Common myeloid progenitor, CD34-positive (primary cell): ENCODE measurements around the gene VRK1.

ENCODE experiments used
- CTCF ChIA-PET: fragments of 350-600 bp; sonication (Branson Sonifier 250); formaldehyde crosslinking; loops from one replicate; lab custom pipeline; 2021; ENCODE audit warnings: antibody characterized with exemption; lab: Charles Lee
- POLR2A ChIA-PET: fragments of 350-600 bp; sonication (Branson Sonifier 250); formaldehyde crosslinking; loops from one replicate; lab custom pipeline; 2021; ENCODE audit warnings: antibody characterized with exemption; lab: Charles Lee
- DNase-seq, 3 donors: peaks; one replicate each; pipeline versions ENCODE4 v3.0.0 to v3.0.0-alpha.2; 2013
- H3K27ac ChIP-seq, 2 experiments: 1 replicate in 1 of 2; 2 replicates in 1 of 2; pipeline ENCODE4 v1.7.0; 2013; ENCODE audit warnings: inconsistent platforms in 2 of 2, low read length in 2 of 2, mild to moderate bottlenecking in 2 of 2, low read depth in 1 of 2, moderate library complexity in 1 of 2; ENCODE audit not compliant: severe bottlenecking in 2 of 2, insufficient read depth in 1 of 2, poor library complexity in 1 of 2
- H3K27me3 ChIP-seq, 5 experiments: replicated peaks in 2 of 5; 1 replicate in 3 of 5; 2 replicates in 2 of 5; pipeline versions ENCODE4 v1.6.1 to v1.7.0; 2013; ENCODE audit warnings: low read length in 4 of 5, mild to moderate bottlenecking in 2 of 5, moderate library complexity in 2 of 5, inconsistent platforms in 1 of 5; ENCODE audit not compliant: insufficient read depth in 5 of 5, control insufficient read depth in 4 of 5
- H3K36me3 ChIP-seq, 4 experiments: 1 replicate in 2 of 4; 2 replicates in 2 of 4; pipeline versions ENCODE4 v1.6.1 to v1.7.0; 2013; ENCODE audit warnings: low read length in 3 of 4, control low read depth in 1 of 4, mild to moderate bottlenecking in 1 of 4; ENCODE audit not compliant: control insufficient read depth in 4 of 4, insufficient read depth in 4 of 4
- H3K4me1 ChIP-seq, 4 experiments: 1 replicate in 3 of 4; 2 replicates in 1 of 4; pipeline versions ENCODE4 v1.6.1 to v1.7.1; 2013; ENCODE audit warnings: low read length in 3 of 4, mild to moderate bottlenecking in 3 of 4, control low read depth in 1 of 4, inconsistent platforms in 1 of 4, moderate library complexity in 1 of 4; ENCODE audit not compliant: control insufficient read depth in 4 of 4, insufficient read depth in 4 of 4; ENCODE audit errors: control extremely low read depth in 1 of 4
- H3K4me3 ChIP-seq, 7 experiments: 1 replicate in 4 of 7; 2 replicates in 3 of 7; pipeline versions ENCODE4 v1.5.1 to v1.7.0; 2013; ENCODE audit warnings: mild to moderate bottlenecking in 7 of 7, low read length in 6 of 7, moderate library complexity in 6 of 7, inconsistent platforms in 2 of 7, low read depth in 2 of 7, control low read depth in 1 of 7; ENCODE audit not compliant: insufficient read depth in 4 of 7, control insufficient read depth in 1 of 7; ENCODE audit errors: extremely low read depth in 1 of 7
- H3K9me3 ChIP-seq, 5 experiments: 1 replicate in 4 of 5; 2 replicates in 1 of 5; pipeline versions ENCODE4 v1.6.1 to v1.7.1; 2013; ENCODE audit warnings: low read length in 4 of 5, mild to moderate bottlenecking in 2 of 5, inconsistent platforms in 1 of 5, low read depth in 1 of 5, moderate library complexity in 1 of 5; ENCODE audit not compliant: control insufficient read depth in 4 of 5, insufficient read depth in 2 of 5; ENCODE audit errors: control extremely low read depth in 1 of 5
- WGBS: methylation state at CpG from one replicate; pipeline ENCODE4 v1.1.5; 2013; ENCODE audit not compliant: insufficient coverage; 5-methylcytosine and 5-hydroxymethylcytosine counted together

The VRK1 gene

DNA sequence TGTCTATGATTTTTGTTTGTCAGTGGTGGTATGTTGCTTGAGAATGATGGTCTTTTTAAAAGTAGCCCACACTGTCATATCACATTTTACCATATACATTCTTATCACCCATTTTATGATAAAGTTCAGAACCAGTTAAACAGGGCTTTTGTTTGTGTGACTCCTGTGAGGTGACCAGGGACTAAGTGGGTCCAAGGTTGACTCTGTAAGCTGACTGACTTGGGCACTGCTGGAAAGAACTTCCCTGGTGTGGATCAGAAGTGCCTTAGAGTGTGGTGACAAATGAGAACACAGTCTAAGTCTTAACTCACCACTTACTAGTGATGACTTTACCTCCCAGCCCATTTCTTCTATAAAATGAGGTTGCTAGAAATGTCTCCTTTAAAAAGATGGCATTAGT lies 52.6 kb downstream of the VRK1 start:
- no peaks in the 10 kb centered on the region for H3K27me3 ChIP-seq
- no peak overlapping the region for H3K27ac ChIP-seq
- H3K36me3 ChIP-seq = peaks cover 4 to 38% (median 10%) of the 10 kb centered on the region in 4 experiments
- POLR2A ChIA-PET = no interaction called here
- CTCF ChIA-PET = interaction anchor here (1.5 kb wide), 1 partner anchor 266 kb away, joined by 5 read pairs; no protein-coding TSS in a partner anchor
- H3K4me3 ChIP-seq = no peak overlapping the region
- H3K9me3 ChIP-seq = no peaks in the 10 kb centered on the region
- H3K4me1 ChIP-seq = peaks cover 0 to 2% (median 0%) of the 10 kb centered on the region in 4 experiments
- DNase-seq = no peak

DNA sequence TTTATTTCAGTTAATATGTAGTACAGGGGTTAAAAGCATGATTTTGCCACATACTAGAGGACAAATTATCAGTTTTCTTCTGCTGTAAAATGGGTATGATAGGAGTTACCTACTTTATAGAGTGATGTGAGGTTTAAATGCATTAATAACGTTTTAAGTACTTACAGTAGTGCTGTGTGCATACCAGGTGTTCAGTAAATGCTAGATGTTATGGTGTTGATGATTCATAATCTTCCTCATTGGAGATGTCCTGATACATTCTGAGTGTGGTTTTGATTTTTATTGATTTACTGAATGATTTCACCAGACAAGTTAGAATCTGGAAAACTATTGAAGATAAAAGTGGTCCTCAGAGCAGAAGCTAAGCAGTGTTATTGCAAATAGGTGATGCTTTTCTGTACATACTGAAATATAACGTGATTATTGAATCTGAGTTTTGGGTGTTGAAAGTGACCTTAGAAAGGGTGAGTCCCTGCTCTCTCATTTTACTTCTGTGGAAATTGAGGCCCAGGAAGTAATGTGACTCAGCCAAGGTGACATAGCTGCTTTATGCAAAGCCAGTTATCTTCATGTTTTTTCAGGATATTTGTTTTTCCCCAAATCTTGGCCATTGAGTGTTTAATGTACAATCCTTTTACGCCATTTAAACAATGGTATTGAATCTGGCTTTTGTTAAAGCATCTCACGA lies 54.7 kb downstream of the VRK1 start:
- CTCF ChIA-PET = interaction anchor here (0.9 to 2.5 kb wide), 10 partner anchors 11 to 286 kb away, joined by 3 to 15 read pairs (median 6); no protein-coding TSS in a partner anchor
- POLR2A ChIA-PET = no interaction called here
- Histone ChIP-seq H3K27ac (no peak overlapping the region), H3K9me3 (no peaks in the 10 kb centered on the region), H3K4me1 (no peaks in the 10 kb centered on the region), H3K27me3 (no peaks in the 10 kb centered on the region), H3K36me3 (peaks cover 8 to 36% (median 16%) of the 10 kb centered on the region in 4 experiments), H3K4me3 (no peak overlapping the region)
- no peak for DNase-seq
- 100% methylated on average over 3 of the region's 4 CpGs for WGBS

DNA sequence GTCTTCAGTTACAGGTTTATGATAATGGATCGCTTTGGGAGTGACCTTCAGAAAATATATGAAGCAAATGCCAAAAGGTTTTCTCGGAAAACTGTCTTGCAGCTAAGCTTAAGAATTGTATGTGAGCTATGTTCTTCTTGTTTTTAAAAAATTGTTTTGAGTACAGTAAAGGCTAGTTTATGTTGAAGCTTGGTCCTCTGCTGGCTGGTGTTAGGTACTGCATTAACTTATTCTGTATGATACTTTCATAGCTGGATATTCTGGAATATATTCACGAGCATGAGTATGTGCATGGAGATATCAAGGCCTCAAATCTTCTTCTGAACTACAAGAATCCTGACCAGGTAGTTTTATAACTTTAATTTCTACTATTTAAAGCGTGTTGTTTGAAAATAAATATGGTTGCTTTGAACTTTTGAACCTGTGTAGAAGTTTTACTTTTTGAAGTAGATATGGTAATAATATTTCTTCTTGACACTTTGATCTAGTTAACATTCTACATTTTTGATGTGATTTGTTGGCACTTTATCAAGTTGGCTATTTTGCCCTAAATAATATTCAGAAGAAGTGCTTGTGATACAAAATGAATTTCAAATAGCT lies 55.7 kb downstream of the VRK1 start:
- POLR2A ChIA-PET = interaction anchor here (0.6 kb wide), 1 partner anchor 328 kb away, joined by 3 read pairs; no protein-coding TSS in a partner anchor
- CTCF ChIA-PET = interaction anchor here (0.7 to 2.5 kb wide), 15 partner anchors 9 to 287 kb away, joined by 3 to 15 read pairs (median 6); no protein-coding TSS in a partner anchor
- Histone ChIP-seq H3K36me3 (peaks cover 12 to 35% (median 16%) of the 10 kb centered on the region in 4 experiments), H3K9me3 (no peaks in the 10 kb centered on the region), H3K27me3 (no peaks in the 10 kb centered on the region), H3K27ac (no peak overlapping the region), H3K4me1 (no peaks in the 10 kb centered on the region), H3K4me3 (no peak overlapping the region)
- 94% methylated on average over 2 of the region's 4 CpGs for WGBS
- peak; percentile 36 to 67 (median 64) for DNase-seq

DNA sequence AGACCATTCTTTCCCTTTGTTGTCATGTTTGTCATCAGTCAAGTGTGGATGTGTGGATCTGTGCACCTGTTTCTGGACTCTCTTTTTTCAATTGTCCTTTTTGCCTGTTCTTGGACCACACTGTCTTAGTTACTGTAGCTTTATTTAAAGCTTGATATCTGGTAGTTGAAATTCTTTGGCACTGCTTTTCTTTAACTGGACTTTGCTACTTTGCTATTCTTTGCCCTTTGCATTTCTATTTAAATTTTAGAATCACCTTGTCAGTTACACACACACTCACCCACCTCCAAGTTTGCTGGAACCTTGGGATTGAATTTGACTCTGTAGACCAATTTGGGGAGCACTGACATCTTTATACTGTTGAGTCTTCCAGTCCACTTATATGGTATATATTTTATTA lies 61.5 kb downstream of the VRK1 start:
- Histone ChIP-seq H3K9me3 (no peaks in the 10 kb centered on the region), H3K27me3 (no peaks in the 10 kb centered on the region), H3K27ac (no peak overlapping the region), H3K36me3 (peaks cover 12 to 25% (median 15%) of the 10 kb centered on the region in 4 experiments), H3K4me3 (no peak overlapping the region), H3K4me1 (no peaks in the 10 kb centered on the region)
- ChIA-PET CTCF (interaction anchor here (0.7 kb wide), 1 partner anchor 728 kb away, joined by 3 read pairs; no protein-coding TSS in a partner anchor), POLR2A (no interaction called here)
- DNase-seq = no peak

DNA sequence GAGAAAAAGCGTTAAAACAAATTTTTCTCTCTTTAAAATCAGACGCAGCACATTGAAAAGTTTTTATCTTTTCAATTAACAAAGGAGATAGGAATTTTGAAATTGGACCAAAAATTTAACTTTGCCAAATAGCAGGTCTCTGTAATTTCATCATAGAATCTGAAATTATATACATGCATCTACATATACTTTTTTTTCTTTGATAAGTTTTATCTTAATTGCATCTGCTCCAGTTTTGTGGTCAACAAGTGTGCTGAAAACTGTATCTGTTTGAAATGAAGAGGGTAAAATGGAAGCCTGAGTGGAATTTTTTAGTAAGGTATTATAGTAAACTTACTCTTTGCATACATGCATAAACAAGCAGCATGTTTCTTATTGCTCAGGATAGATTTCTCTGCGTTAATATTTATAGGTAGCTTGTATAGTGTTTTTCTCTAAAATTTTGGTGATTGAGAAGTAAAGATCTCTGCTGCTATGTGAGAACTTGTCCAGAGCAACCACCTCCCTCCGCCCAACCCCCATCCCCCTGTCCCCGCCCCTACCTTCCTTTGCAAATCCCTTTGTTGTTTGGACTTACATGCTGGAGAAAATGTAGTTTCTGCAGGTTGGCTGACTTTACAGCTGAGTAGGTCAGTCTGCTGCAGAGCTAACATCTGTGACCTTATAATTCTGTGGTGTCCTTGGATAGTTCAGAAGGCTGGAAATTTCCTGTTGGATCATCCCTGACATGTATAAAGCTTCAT lies 64.6 kb downstream of the VRK1 start:
- no peak overlapping the region for H3K4me3 ChIP-seq
- no CpG with 5 or more reads among the region's 5 CpGs for whole genome bisulfite sequencing
- H3K27me3 ChIP-seq = no peaks in the 10 kb centered on the region
- H3K27ac ChIP-seq = no peak overlapping the region
- ChIA-PET POLR2A (no interaction called here), CTCF (interaction anchor here (3.8 kb wide), 1 partner anchor 9 kb away, joined by 15 read pairs; no protein-coding TSS in a partner anchor)
- peaks cover 0 to 4% (median 0%) of the 10 kb centered on the region in 5 experiments for H3K9me3 ChIP-seq
- H3K36me3 ChIP-seq = peaks cover 7 to 37% (median 17%) of the 10 kb centered on the region in 4 experiments
- no peaks in the 10 kb centered on the region for H3K4me1 ChIP-seq
- DNase-seq = no peak

DNA sequence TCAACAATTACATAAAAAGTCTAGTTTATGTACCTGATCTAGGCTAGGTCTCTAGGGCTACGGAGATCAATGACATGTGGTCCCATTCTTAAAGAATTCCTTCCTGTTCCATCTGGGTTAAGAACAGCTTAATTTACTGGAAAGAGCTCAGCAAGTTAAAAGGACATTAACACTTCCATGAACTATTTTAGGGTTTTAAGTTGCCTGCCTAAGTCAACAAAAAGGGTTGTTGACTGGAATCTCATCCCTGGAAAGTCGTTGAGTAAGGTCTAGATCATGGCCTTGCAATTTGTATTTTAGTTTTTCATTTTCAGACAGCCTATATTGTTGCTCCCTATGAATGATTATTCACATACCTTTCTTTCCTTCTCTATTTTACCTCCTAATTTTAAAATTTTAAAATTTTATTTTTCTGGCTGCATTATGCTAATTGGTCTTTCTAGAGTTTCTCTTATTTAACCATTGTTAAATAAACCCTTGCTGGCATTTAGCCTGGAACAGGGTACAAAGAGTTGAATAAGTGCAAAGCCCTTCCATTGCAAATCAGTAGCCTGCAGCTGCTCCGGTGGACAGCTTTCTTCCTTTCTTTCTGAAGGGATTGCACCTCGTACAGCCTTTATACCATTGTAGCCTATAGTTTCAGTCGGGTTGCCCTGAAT lies 66.3 kb downstream of the VRK1 start:
- ChIA-PET POLR2A (no interaction called here), CTCF (interaction anchor here (3.8 kb wide), 1 partner anchor 11 kb away, joined by 15 read pairs; no protein-coding TSS in a partner anchor)
- Histone ChIP-seq H3K4me3 (no peak overlapping the region), H3K36me3 (peaks cover 3 to 23% (median 6%) of the 10 kb centered on the region in 4 experiments), H3K9me3 (peaks cover 0 to 4% (median 0%) of the 10 kb centered on the region in 5 experiments), H3K27ac (no peak overlapping the region), H3K4me1 (no peaks in the 10 kb centered on the region), H3K27me3 (no peaks in the 10 kb centered on the region)
- 87% methylated on average over 3 of the region's 5 CpGs for WGBS
- DNase-seq = no peak
